Nephron (organoid): ENCODE measurements around the gene SRSF1.
"Not testable (repeated sequence)": the region's sequence is repeated elsewhere in the genome, so short reads cannot be mapped to it uniquely, and the experiment has no call there.

ENCODE experiments used
- H3K27ac Mint-ChIP-seq, 3 experiments: 2 replicates each; pipeline ENCODE4 v1.8.0; 2020; ENCODE audit warnings: mixed read lengths in 3 of 3, mild to moderate bottlenecking in 2 of 3, moderate library complexity in 1 of 3
- H3K27me3 Mint-ChIP-seq: 2 replicates; pipeline ENCODE4 v1.8.0; 2021; ENCODE audit warnings: low read depth, mild to moderate bottlenecking, moderate library complexity, mixed read lengths
- H3K36me3 Mint-ChIP-seq: 2 replicates; pipeline ENCODE4 v1.8.0; 2020; ENCODE audit warnings: low read depth, mixed read lengths
- H3K4me1 Mint-ChIP-seq: 2 replicates; pipeline ENCODE4 v1.8.0; 2020; ENCODE audit warnings: mixed read lengths
- H3K4me3 Mint-ChIP-seq, 3 experiments: 2 replicates each; pipeline ENCODE4 v1.8.0; 2020; ENCODE audit warnings: mild to moderate bottlenecking in 3 of 3, mixed read lengths in 3 of 3, moderate library complexity in 2 of 3
- H3K9me3 Mint-ChIP-seq: 2 replicates; pipeline ENCODE4 v1.8.0; 2020; ENCODE audit warnings: mixed read lengths
- CTCF ChIP-seq, 3 experiments: fragments of 200-600 bp; sonication (generic); IDR thresholded peaks; one replicate each; pipeline ENCODE4 v1.5.0; 2021; ENCODE audit warnings: antibody characterized with exemption in 3 of 3; ENCODE audit not compliant: unreplicated experiment in 3 of 3

SRSF1 gene

GRCh38 chr17:57962279-57963148, 44.5 kb downstream of the SRSF1 start:
- TF ChIP-seq CTCF (IDR thresholded peaks at IDR 0.05; ENCODE audit: unreplicated experiment in 3 of 3): no peak
- H3K27me3 Mint-ChIP-seq: peaks cover 16% of the 10 kb centered on the region
- no peak overlapping the region for H3K4me3 Mint-ChIP-seq
- H3K9me3 Mint-ChIP-seq: no peaks in the 10 kb centered on the region
- H3K36me3 Mint-ChIP-seq: no peaks in the 10 kb centered on the region
- H3K27ac Mint-ChIP-seq: no peak overlapping the region
- peaks cover 9% of the 10 kb centered on the region for H3K4me1 Mint-ChIP-seq

- TF ChIP-seq CTCF (IDR thresholded peaks at IDR 0.05; ENCODE audit: unreplicated experiment in 3 of 3): no peak
- Mint-ChIP-seq H3K9me3 (no peaks in the 10 kb centered on the region), H3K27ac (no peak overlapping the region)
Observed at GRCh38 chr17:57959929-57960328, 47.1 kb downstream of the SRSF1 start.

DNA sequence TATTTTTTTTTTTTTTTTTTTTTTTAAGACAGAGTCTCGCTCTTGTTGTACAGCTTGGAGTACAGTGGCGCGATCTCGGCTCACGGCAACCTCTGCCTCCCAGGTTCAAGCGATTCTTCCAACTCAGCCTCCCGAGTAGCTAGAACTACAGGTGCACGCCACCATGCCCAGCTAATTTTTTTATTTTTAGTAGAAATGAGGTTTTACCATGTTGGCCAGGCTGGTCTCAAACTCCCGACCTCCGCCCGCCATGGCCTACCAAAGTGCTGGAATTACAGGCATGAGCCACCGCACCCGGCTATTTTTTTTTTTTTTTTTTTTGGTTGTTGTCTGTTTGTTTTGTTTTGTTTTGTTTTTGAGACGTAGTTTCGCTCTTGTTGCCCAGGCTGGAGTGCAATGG, 48.7 kb downstream of the SRSF1 start:
- peaks cover 20% of the 10 kb centered on the region for H3K27me3 Mint-ChIP-seq
- H3K4me3 Mint-ChIP-seq, H3K27ac Mint-ChIP-seq, H3K36me3 Mint-ChIP-seq, H3K9me3 Mint-ChIP-seq: not testable (repeated sequence)
- peaks cover 34% of the 10 kb centered on the region for H3K4me1 Mint-ChIP-seq

More at GRCh38 chr17:57959929-57960328, 47.1 kb downstream of the SRSF1 start:
- Mint-ChIP-seq H3K4me1 (peaks cover 23% of the 10 kb centered on the region), H3K4me3 (no peak overlapping the region), H3K27me3 (peaks cover 24% of the 10 kb centered on the region), H3K36me3 (no peaks in the 10 kb centered on the region)

DNA sequence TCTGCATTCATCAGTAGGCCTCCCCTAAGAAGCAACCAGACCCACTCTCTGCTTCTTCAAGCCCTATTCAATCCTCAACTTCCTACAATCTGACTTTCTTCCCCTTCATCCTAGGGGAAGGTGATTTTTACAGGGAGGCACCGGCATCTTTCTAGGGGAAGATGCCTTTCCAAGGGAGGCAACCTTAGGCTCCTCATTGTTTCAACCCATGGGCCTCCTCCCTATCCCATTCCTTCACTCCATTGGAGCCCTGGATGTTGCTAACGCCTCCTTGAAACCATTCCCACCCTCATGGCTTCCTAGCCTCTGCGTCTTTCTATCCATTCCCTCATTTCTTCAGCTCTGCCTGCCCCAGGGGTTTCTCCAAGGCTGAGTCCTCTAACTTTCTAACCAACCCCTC, 49.2 kb downstream of the SRSF1 start:
- peak overlapping the region; percentile 31 to 67 (median 54) for H3K27ac Mint-ChIP-seq
- TF ChIP-seq CTCF (IDR thresholded peaks at IDR 0.05; ENCODE audit: unreplicated experiment in 3 of 3): no peak
- no peaks in the 10 kb centered on the region for H3K9me3 Mint-ChIP-seq
- H3K36me3 Mint-ChIP-seq: no peaks in the 10 kb centered on the region
- peaks cover 20% of the 10 kb centered on the region for H3K27me3 Mint-ChIP-seq
- H3K4me1 Mint-ChIP-seq: peaks cover 39% of the 10 kb centered on the region
- H3K4me3 Mint-ChIP-seq: peak overlapping the region; percentile 70 to 81 (median 76)

DNA sequence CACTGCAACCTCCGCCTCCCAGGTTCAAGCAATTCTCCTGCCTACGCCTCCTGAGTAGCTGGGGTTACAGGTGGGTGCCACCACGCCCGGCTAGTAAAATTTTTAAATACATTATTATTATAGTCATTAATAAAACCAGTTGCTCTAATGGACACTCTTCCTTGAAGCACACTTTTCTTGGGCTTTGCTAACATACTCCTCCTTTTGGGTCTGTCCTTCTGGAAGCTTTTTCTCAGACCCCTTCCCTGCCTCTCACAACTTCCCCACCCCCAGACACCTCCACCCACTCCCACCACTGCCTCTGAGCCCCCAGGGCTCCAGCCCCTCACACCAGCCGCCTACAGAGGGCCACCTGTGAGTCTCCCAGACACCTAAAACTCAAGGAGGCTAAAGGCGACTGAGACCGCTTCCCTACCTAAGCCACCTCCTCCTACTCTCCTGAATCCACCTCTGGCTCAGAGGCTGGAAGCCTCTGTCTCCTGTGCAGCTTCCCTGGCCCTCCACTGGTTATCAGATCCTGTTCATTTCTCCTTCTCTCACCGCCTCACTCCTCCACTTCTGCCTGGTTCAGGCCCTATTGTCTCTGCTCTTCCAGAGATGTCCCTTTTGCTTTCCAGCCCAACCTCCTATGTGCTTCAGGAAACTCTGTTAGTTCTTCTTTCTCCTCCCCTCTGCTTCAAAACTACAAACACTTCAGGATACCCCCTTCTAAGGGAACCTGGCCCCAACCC, 49.8 kb downstream of the SRSF1 start:
- no peaks in the 10 kb centered on the region for H3K36me3 Mint-ChIP-seq
- no peaks in the 10 kb centered on the region for H3K9me3 Mint-ChIP-seq
- no peak for TF ChIP-seq CTCF (IDR thresholded peaks at IDR 0.05; ENCODE audit: unreplicated experiment in 3 of 3)
- H3K27me3 Mint-ChIP-seq: peaks cover 20% of the 10 kb centered on the region
- H3K27ac Mint-ChIP-seq: peak overlapping the region; percentile 31 to 67 (median 54)
- peaks cover 45% of the 10 kb centered on the region for H3K4me1 Mint-ChIP-seq
- H3K4me3 Mint-ChIP-seq: peak overlapping the region; percentile 70 to 81 (median 76)

GRCh38 chr17:57956291-57957119, 50.5 kb downstream of the SRSF1 start:
- Mint-ChIP-seq H3K27me3 (peaks cover 20% of the 10 kb centered on the region), H3K27ac (peak overlapping the region; percentile 90 to 92 (median 91)), H3K9me3 (no peaks in the 10 kb centered on the region), H3K4me3 (peak overlapping the region; percentile 88 to 94 (median 92)), H3K36me3 (no peaks in the 10 kb centered on the region), H3K4me1 (peaks cover 45% of the 10 kb centered on the region)
- TF ChIP-seq CTCF (IDR thresholded peaks at IDR 0.05; ENCODE audit: unreplicated experiment in 3 of 3): no peak
